B cell (primary cell): ENCODE measurements around the gene CDC42SE2. TPM values are rescaled to one million over a fixed set of nuclear protein-coding genes. Genes with fewer than 3 reads are reported as not detected.

Source experiments
- ATAC-seq: fragments of 200-7000 bp; cut with Tn5 transposase; one replicate; pipeline ENCODE4 v1.10.0; 2021; ENCODE audit warnings: low read depth, mild to moderate bottlenecking, moderate number of reproducible peaks, moderate library complexity
- CTCF ChIA-PET: fragments of 350-600 bp; sonication (Branson Sonifier 250); formaldehyde crosslinking; loops from one replicate; lab custom pipeline; 2021; ENCODE audit warnings: antibody characterized with exemption, inconsistent platforms; lab: Charles Lee
- POLR2A ChIA-PET: fragments of 350-600 bp; sonication (Branson Sonifier 250); formaldehyde crosslinking; loops from one replicate; lab custom pipeline; 2021; ENCODE audit warnings: antibody characterized with exemption; lab: Charles Lee
- DNase-seq: peaks from one replicate; pipeline ENCODE4 v3.0.0; 2013
- H2AFZ ChIP-seq: 2 replicates; pipeline ENCODE4 v1.6.1; 2012; ENCODE audit warnings: mild to moderate bottlenecking, low read depth, low read length; ENCODE audit not compliant: insufficient read depth, poor library complexity, severe bottlenecking
- H3K27ac ChIP-seq, 2 donors: 1 replicate in 1 of 2; 2 replicates in 1 of 2; pipeline ENCODE4 v1.5.1; 2012 to 2013; ENCODE audit warnings: low read length in 2 of 2, mild to moderate bottlenecking in 2 of 2, moderate library complexity in 1 of 2
- H3K27me3 ChIP-seq, 4 experiments: fragments of 200-600 bp in 1 of 4; sonication (generic) in 1 of 4; replicated peaks in 1 of 4; 1 replicate in 2 of 4; 2 replicates in 2 of 4; pipeline versions ENCODE4 v1.6.1 to v1.7.0; 2013 to 2016; ENCODE audit warnings: low read length in 3 of 4, mild to moderate bottlenecking in 2 of 4, mixed read lengths in 1 of 4, moderate library complexity in 1 of 4; ENCODE audit not compliant: insufficient read depth in 4 of 4, control insufficient read depth in 3 of 4; ENCODE audit errors: control extremely low read depth in 1 of 4
- H3K36me3 ChIP-seq, 2 experiments: replicated peaks in 1 of 2; 1 replicate in 1 of 2; 2 replicates in 1 of 2; pipeline versions ENCODE4 v1.6.1 to v1.7.1; 2013; ENCODE audit warnings: low read length in 1 of 2; ENCODE audit not compliant: insufficient read depth in 2 of 2, control insufficient read depth in 1 of 2; ENCODE audit errors: control extremely low read depth in 1 of 2, extremely low read depth in 1 of 2
- H3K4me1 ChIP-seq, 2 donors: fragments of 200-600 bp in 1 of 2; sonication (generic) in 1 of 2; 1 replicate in 1 of 2; 2 replicates in 1 of 2; pipeline versions ENCODE4 v1.5.1 to v1.6.1; 2013 to 2017; ENCODE audit warnings: low read length in 2 of 2; ENCODE audit not compliant: control insufficient read depth in 2 of 2, insufficient read depth in 2 of 2
- H3K4me2 ChIP-seq: replicated peaks from 2 replicates; pipeline ENCODE3; 2012; ENCODE audit warnings: mild to moderate bottlenecking, low read depth, low read length; ENCODE audit not compliant: poor library complexity, severe bottlenecking
- H3K4me3 ChIP-seq, 5 experiments: fragments of 200-600 bp in 1 of 5; sonication (generic) in 1 of 5; 1 replicate in 3 of 5; 2 replicates in 2 of 5; pipeline versions ENCODE4 v1.5.1 to v1.7.0; 2011 to 2016; ENCODE audit warnings: low read length in 4 of 5, mild to moderate bottlenecking in 4 of 5, low read depth in 2 of 5, control low read depth in 1 of 5, moderate library complexity in 1 of 5; ENCODE audit not compliant: insufficient read depth in 1 of 5; ENCODE audit errors: control extremely low read depth in 1 of 5, extremely low read depth in 1 of 5
- H3K79me2 ChIP-seq: fragments of 200-600 bp; sonication (generic); one replicate; pipeline ENCODE4 v1.6.0; 2016; ENCODE audit warnings: low read length; ENCODE audit not compliant: control insufficient read depth, insufficient read depth
- H3K9ac ChIP-seq: fragments of 200-600 bp; sonication (generic); 2 replicates; pipeline ENCODE4 v1.6.1; 2017; ENCODE audit warnings: mild to moderate bottlenecking, low read length, moderate library complexity
- H3K9me3 ChIP-seq, 3 donors: one replicate each; pipeline versions ENCODE4 v1.6.1 to v1.7.1; 2013; ENCODE audit warnings: low read length in 2 of 3; ENCODE audit not compliant: control insufficient read depth in 2 of 3, insufficient read depth in 1 of 3; ENCODE audit errors: control extremely low read depth in 1 of 3
- H4K20me1 ChIP-seq: 2 replicates; pipeline ENCODE4 v1.6.0; 2012; ENCODE audit warnings: mild to moderate bottlenecking, low read length; ENCODE audit not compliant: insufficient read depth, control insufficient read depth, poor library complexity, severe bottlenecking
- H3K27ac Mint-ChIP-seq: one replicate; pipeline ENCODE4 v1.8.0; 2021; ENCODE audit warnings: mixed read lengths
- H3K27me3 Mint-ChIP-seq: one replicate; pipeline ENCODE4 v1.8.0; 2021; ENCODE audit warnings: mixed read lengths
- H3K4me1 Mint-ChIP-seq: one replicate; pipeline ENCODE4 v1.8.0; 2021; ENCODE audit warnings: mixed read lengths
- H3K4me3 Mint-ChIP-seq: one replicate; pipeline ENCODE4 v1.8.0; 2021; ENCODE audit warnings: mixed read lengths
- H3K9me3 Mint-ChIP-seq: one replicate; pipeline ENCODE4 v1.8.0; 2022; ENCODE audit warnings: mixed read lengths; ENCODE audit not compliant: insufficient read depth
- EZH2 ChIP-seq: IDR thresholded peaks from 2 replicates; pipeline ENCODE4 v1.6.1; 2012; ENCODE audit warnings: borderline replicate concordance, low read depth, mild to moderate bottlenecking, moderate library complexity, low read length; ENCODE audit not compliant: insufficient read depth, poor library complexity, severe bottlenecking
- WGBS: methylation state at CpG from one replicate; pipeline ENCODE4 v1.1.5; 2013; ENCODE audit warnings: missing lambda C conversion rate; ENCODE audit not compliant: insufficient coverage; 5-methylcytosine and 5-hydroxymethylcytosine counted together
- intact Hi-C: fragments of 100-400 bp; cut with micrococcal nuclease; formaldehyde crosslinking; loops from one replicate; pipeline ENCODE4 v1.10.0; 2022
- polyA plus RNA-seq: library from polyadenylated mRNA; depleted of rRNA; stranded (reverse); fragments of >200 nt; gene quantifications from 2 replicates; pipeline ENCODE4 v1.2.3, GENCODE V29; 2012
- total RNA-seq, 2 donors: library from RNA; stranded (reverse); fragments of 120-200 nt in 1 of 2; gene quantifications; 1 replicate in 1 of 2; 2 replicates in 1 of 2; pipeline versions ENCODE4 v1.2.3 to v1.2.4, GENCODE V29; 2013 to 2022
- TF ChIP-seq, protein P1 (sequence below): fragments of 200-600 bp; IDR thresholded peaks from one replicate; pipeline ENCODE4 v1.8.0; 2022; ENCODE audit warnings: antibody characterized with exemption, mild to moderate bottlenecking

The CDC42SE2 gene
- total and polyA plus RNA-seq, 2 donors (not counting 1 experiment from before 2014, with no cell fraction given) = 42.5 to 161 TPM

DNA sequence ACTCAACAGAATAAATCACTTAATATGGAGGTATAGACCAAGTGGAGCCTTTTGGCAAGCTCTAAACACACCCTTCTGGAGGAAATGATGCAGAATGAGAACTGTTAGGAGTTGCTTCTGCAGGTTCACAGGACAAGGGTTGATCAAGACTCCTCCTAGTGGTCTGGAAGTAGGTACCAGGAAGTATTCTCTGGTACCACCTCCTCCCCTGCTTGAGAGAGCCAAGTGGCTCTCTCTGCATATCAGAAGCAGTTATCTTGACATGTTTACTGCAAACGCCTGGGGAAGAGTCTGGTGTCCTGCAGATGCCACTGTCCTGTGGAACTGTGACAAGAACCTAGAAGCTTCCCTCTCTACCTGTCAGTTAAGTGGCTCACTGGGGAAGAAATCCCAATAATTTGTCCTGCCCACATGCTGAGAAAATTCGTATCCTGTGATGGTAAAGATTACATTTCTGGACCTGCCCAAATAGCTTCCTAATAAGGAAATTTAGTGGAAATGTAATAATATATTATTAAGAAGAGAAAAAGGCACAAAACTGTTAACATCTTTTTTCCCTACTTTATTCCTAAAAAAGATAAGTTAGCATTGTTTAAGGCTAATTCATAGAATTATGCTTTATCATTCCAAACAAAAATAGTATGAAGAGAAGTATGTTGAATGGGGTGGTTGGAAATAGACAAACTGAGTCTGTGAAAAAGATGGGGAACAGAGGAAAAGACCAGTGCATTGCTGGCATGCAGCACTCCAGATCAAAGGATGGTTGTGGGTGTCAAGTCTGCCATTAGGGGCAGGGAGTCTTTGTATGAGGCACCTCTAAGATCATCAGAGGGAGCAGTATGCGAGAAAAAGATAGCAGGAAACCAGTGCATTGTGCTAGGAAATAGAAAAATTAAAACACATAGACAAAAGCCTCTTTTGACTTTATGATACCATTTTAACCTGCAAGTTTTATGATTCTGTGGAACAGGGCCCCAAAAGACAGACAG lies 118.8 kb downstream of the CDC42SE2 start:
- Mint-ChIP-seq H3K27ac (peak overlapping the region; percentile 86), H3K27me3 (no peaks in the 10 kb centered on the region), H3K9me3 (no peaks in the 10 kb centered on the region), H3K4me3 (peak overlapping the region; percentile 68), H3K4me1 (peaks cover 58% of the 10 kb centered on the region)
- peak overlapping the region; percentile 99 for H3K27ac ChIP-seq
- H2AFZ ChIP-seq = no peak overlapping the region
- peak; percentile 87 for DNase-seq
- no peaks in the 10 kb centered on the region for H4K20me1 ChIP-seq
- peaks cover 8 to 24% of the 10 kb centered on the region in 2 experiments for H3K36me3 ChIP-seq
- ChIA-PET POLR2A (interaction anchor here (1.1 to 2.1 kb wide), 7 partner anchors 11 to 173 kb away, joined by 3 to 23 read pairs (median 4); partner anchors contain the start of gene CDC42SE2), CTCF (interaction anchor here (0.6 to 4.3 kb wide), 44 partner anchors 9 to 511 kb away, joined by 3 to 117 read pairs (median 5); partner anchors contain the start of genes CDC42SE2 and HINT1)
- peaks cover 0 to 6% (median 0%) of the 10 kb centered on the region in 3 donors for H3K9me3 ChIP-seq
- peak; percentile 72 for ATAC-seq
- H3K27me3 ChIP-seq = no peaks in the 10 kb centered on the region
- no CpG with 5 or more reads among the region's 3 CpGs for WGBS
- peak overlapping the region; percentile 63 for H3K4me2 ChIP-seq
- H3K4me3 ChIP-seq = peak overlapping the region in 1 of 5 experiments; percentile 15
- H3K9ac ChIP-seq = no peak overlapping the region
- TF ChIP-seq, protein P1, sequence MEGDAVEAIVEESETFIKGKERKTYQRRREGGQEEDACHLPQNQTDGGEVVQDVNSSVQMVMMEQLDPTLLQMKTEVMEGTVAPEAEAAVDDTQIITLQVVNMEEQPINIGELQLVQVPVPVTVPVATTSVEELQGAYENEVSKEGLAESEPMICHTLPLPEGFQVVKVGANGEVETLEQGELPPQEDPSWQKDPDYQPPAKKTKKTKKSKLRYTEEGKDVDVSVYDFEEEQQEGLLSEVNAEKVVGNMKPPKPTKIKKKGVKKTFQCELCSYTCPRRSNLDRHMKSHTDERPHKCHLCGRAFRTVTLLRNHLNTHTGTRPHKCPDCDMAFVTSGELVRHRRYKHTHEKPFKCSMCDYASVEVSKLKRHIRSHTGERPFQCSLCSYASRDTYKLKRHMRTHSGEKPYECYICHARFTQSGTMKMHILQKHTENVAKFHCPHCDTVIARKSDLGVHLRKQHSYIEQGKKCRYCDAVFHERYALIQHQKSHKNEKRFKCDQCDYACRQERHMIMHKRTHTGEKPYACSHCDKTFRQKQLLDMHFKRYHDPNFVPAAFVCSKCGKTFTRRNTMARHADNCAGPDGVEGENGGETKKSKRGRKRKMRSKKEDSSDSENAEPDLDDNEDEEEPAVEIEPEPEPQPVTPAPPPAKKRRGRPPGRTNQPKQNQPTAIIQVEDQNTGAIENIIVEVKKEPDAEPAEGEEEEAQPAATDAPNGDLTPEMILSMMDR = peak; percentile 75
- TF ChIP-seq EZH2 = no peak
- intact Hi-C loops = loop anchor here (1.0 to 10.0 kb wide), 6 partner anchors 12 to 270 kb away; partner anchors contain the start of genes HINT1 and RAPGEF6
- H3K79me2 ChIP-seq = peaks cover 92% of the 10 kb centered on the region
- peaks cover 52 to 55% of the 10 kb centered on the region in 2 donors for H3K4me1 ChIP-seq
